Measurements from ENCODE around the gene TUT1.

The TUT1 gene

GRCh38 chr11:62534779-62535545, 56.4 kb downstream of the TUT1 start:
- DNase-seq (ENCODE audit: low spot score in 2 of 2) (no peak), ATAC-seq (no peak)
- Mint-ChIP-seq H3K4me1 (peaks cover 49% of the 10 kb centered on the region), H3K4me3 (no peak overlapping the region), H3K27ac (peak overlapping the region; percentile 93), H3K36me3 (peaks cover 84% of the 10 kb centered on the region), H3K9me3 (no peaks in the 10 kb centered on the region)

DNA sequence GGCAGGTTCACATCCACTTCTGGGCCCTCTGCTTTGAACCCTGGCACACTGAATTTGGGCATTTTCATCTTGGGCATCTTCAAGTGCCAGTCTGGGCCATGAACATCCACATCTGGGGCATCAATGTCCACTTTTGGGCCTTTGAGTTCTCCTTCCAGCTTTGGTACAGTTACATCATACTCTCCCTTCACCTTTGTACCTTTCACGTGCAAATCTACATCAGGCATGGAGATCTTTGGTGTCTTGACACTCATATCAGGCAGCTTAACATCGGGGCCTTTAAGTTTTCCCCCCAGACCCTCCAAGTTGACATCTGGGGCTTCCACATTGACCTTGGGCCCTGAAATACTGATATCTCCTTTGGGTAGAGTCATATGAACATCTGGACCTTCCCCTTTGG, 59.2 kb downstream of the TUT1 start:
- Mint-ChIP-seq H3K4me3 (no peak overlapping the region), H3K36me3 (peaks cover 100% of the 10 kb centered on the region), H3K4me1 (peaks cover 33% of the 10 kb centered on the region), H3K9me3 (no peaks in the 10 kb centered on the region), H3K27ac (peak overlapping the region; percentile 88)
- DNase-seq (ENCODE audit: low spot score in 2 of 2): no peak
- ATAC-seq: no peak
